K562 treated with DMSO at 1 percent for 12 hours (cell line): ENCODE results near the gene SRPK1. TPM values are rescaled to one million over a fixed set of nuclear protein-coding genes. Genes with fewer than 3 reads are reported as not detected.

Experiments used
- total RNA-seq: library from RNA; unstranded; fragments of 300-600 nt; gene quantifications from 2 replicates; pipeline ENCODE4 v1.2.3, GENCODE V29; 2022; ENCODE audit not compliant: insufficient read depth

Gene SRPK1
- total RNA-seq = 16.0 and 53.7 TPM in 2 replicates

GRCh38 chr6:35920793-35921732 is at the start of gene SRPK1:
TSS of gene SRPK1 (minus strand) at chr6:35921098. CDS start at chr6:35921056, 42 bp downstream.

GRCh38 chr6:35804996-35805736 is 115.7 kb downstream of the SRPK1 start, which contains the start of gene LHFPL5:
TSS of gene LHFPL5 (plus strand) at chr6:35805352. CDS start at chr6:35805671, 319 bp downstream.

Other genes with a start within 250 kb of the SRPK1 start
- gene FKBP5, start 232.2 kb downstream of the SRPK1 start, total RNA-seq = 13.1 and 48.5 TPM in 2 replicates
- not detected in 2 replicates for gene ARMC12, start 184.1 kb downstream of the SRPK1 start, total RNA-seq
- gene CLPSL2, start 144.5 kb downstream of the SRPK1 start, total RNA-seq = not detected in 2 replicates
- gene CLPSL1, start 140.1 kb downstream of the SRPK1 start, total RNA-seq = not detected in 2 replicates
- not detected in 2 replicates for gene CLPS, start 123.8 kb downstream of the SRPK1 start, total RNA-seq
- not detected in 2 replicates for gene LHFPL5, start 115.7 kb downstream of the SRPK1 start, total RNA-seq
- gene SLC26A8, start 103.5 kb upstream of the SRPK1 start, total RNA-seq = not detected in 2 replicates
- gene MAPK14, start 106.7 kb upstream of the SRPK1 start, total RNA-seq = 23.8 and 46.0 TPM in 2 replicates
- gene MAPK13, start 209.4 kb upstream of the SRPK1 start, total RNA-seq = 3.0 TPM in 1 of 2 replicates, not detected in the other